ENCODE data around the gene ANKRD33.

- no peak for TF ChIP-seq POLR2A (IDR thresholded peaks at IDR 0.05; ENCODE audit: low read depth, low read length)
- no peak for TF ChIP-seq POLR2AphosphoS5 (IDR thresholded peaks at IDR 0.05; ENCODE audit: low read depth, low read length)
These were observed 32.1 kb upstream of the ANKRD33 start for GRCh38 chr12:51855586-51856428.

Measured in GM12891 (cell line).